Measurements from ENCODE around the gene SIGLEC12.

SIGLEC12 gene

GRCh38 chr19:51546650-51547396, 45.2 kb upstream of the SIGLEC12 start:
- TF ChIP-seq ZFX (IDR thresholded peaks at IDR 0.05) (no peak), CTCF (conservative IDR thresholded peaks at IDR 0.05) (no peak)
- no peak overlapping the region for H3K27ac ChIP-seq

- TF ChIP-seq ZFX (IDR thresholded peaks at IDR 0.05) = no peak
- no peak for TF ChIP-seq CTCF (conservative IDR thresholded peaks at IDR 0.05)
- no peak overlapping the region for H3K27ac ChIP-seq
These were observed 44.6 kb upstream of the SIGLEC12 start for GRCh38 chr19:51546107-51546649.

- no peak for TF ChIP-seq CTCF (conservative IDR thresholded peaks at IDR 0.05)
- no peak for TF ChIP-seq ZFX (IDR thresholded peaks at IDR 0.05)
These were observed 42.4 kb upstream of the SIGLEC12 start for GRCh38 chr19:51544038-51544437.

GRCh38 chr19:51542699-51543098, 41.1 kb upstream of the SIGLEC12 start:
- TF ChIP-seq ZFX (IDR thresholded peaks at IDR 0.05) (no peak), CTCF (conservative IDR thresholded peaks at IDR 0.05) (no peak)
- no peak overlapping the region for H3K27ac ChIP-seq

More at GRCh38 chr19:51544038-51544437, 42.4 kb upstream of the SIGLEC12 start:
- H3K27ac ChIP-seq = no peak overlapping the region

GRCh38 chr19:51541458-51542357, 40.1 kb upstream of the SIGLEC12 start:
- no peak overlapping the region for H3K27ac ChIP-seq
- no peak for TF ChIP-seq ZFX (IDR thresholded peaks at IDR 0.05)
- no peak for TF ChIP-seq CTCF (conservative IDR thresholded peaks at IDR 0.05)

- H3K27ac ChIP-seq = no peak overlapping the region
- TF ChIP-seq CTCF (conservative IDR thresholded peaks at IDR 0.05) (no peak), ZFX (IDR thresholded peaks at IDR 0.05) (no peak)
These were observed 38.3 kb upstream of the SIGLEC12 start for GRCh38 chr19:51539821-51540366.

All from C4-2B (cell line).